Endothelial cell of umbilical vein (primary cell): ENCODE data around the gene LGR6. TPM values are rescaled to one million over a fixed set of nuclear protein-coding genes. Genes with fewer than 3 reads are reported as not detected.

Experiments
- BruUV-seq: library from RNA; stranded (reverse); fragments of 400-500 nt; replicated peaks from 2 replicates; lab custom pipeline; 2021; lab: Mats Ljungman, UMichigan
- CTCF ChIA-PET: fragments of 300-600, 350-600 bp; sonication (Branson Sonifier 250); formaldehyde crosslinking; loops from one replicate; lab custom pipeline; 2021; ENCODE audit warnings: antibody characterized with exemption, inconsistent platforms; lab: Charles Lee
- POLR2A ChIA-PET: fragments of 300-600, 350-600 bp; sonication (Branson Sonifier 250); formaldehyde crosslinking; loops from one replicate; lab custom pipeline; 2021; ENCODE audit warnings: antibody characterized with exemption, inconsistent platforms; lab: Charles Lee
- DNase-seq: peaks from one replicate; pipeline ENCODE4 v3.0.0-alpha.2; 2011; ENCODE audit warnings: low read depth, low spot score
- FAIRE-seq: peaks from 2 replicates; lab custom pipeline; 2011; peaks lifted over from hg19 to GRCh38; lab: Jason Lieb, UNC
- H2AFZ ChIP-seq: 2 replicates; pipeline ENCODE4 v1.6.0; 2012; ENCODE audit warnings: low read depth, low read length, control low read depth, inconsistent platforms
- H3K27ac ChIP-seq: 2 replicates; pipeline ENCODE4 v1.5.1; 2011; ENCODE audit warnings: low read depth, mild to moderate bottlenecking, control low read depth, low read length, moderate library complexity; ENCODE audit not compliant: insufficient read depth
- H3K27me3 ChIP-seq, 2 experiments: 2 replicates each; pipeline versions ENCODE4 v1.6.0 to v1.6.1; 2011; ENCODE audit warnings: low read length in 2 of 2, mixed read lengths in 1 of 2; ENCODE audit not compliant: control insufficient read depth in 2 of 2, insufficient read depth in 2 of 2
- H3K36me3 ChIP-seq, 2 experiments: 2 replicates in 1 of 2; 3 replicates in 1 of 2; pipeline ENCODE4 v1.5.1; 2011; ENCODE audit warnings: low read length in 2 of 2, mild to moderate bottlenecking in 1 of 2, moderate library complexity in 1 of 2; ENCODE audit not compliant: control insufficient read depth in 2 of 2, insufficient read depth in 2 of 2; ENCODE audit errors: extremely low read depth in 1 of 2
- H3K4me1 ChIP-seq: 3 replicates; pipeline ENCODE4 v1.5.1; 2011; ENCODE audit warnings: mild to moderate bottlenecking, low read length; ENCODE audit not compliant: control insufficient read depth, insufficient read depth; ENCODE audit errors: extremely low read depth
- H3K4me2 ChIP-seq: 2 replicates; pipeline ENCODE4 v1.6.1; 2011; ENCODE audit warnings: low read length, control low read depth, mixed read lengths; ENCODE audit not compliant: insufficient read depth
- H3K4me3 ChIP-seq, 3 experiments: fragments of 200-600 bp in 1 of 3; sonication (generic), shearing (Covaris generic) in 1 of 3; replicated peaks in 1 of 3; 2 replicates each; pipeline ENCODE4 v1.5.1; 2011 to 2016; ENCODE audit warnings: control low read depth in 3 of 3, low read length in 3 of 3, mild to moderate bottlenecking in 2 of 3, inconsistent platforms in 1 of 3, low read depth in 1 of 3, moderate library complexity in 1 of 3; ENCODE audit not compliant: insufficient read depth in 1 of 3
- H3K79me2 ChIP-seq: 2 replicates; pipeline ENCODE4 v1.6.0; 2012; ENCODE audit warnings: low read length, inconsistent platforms; ENCODE audit not compliant: control insufficient read depth, insufficient read depth
- H3K9ac ChIP-seq: replicated peaks from 2 replicates; pipeline ENCODE3; 2011; ENCODE audit warnings: low read length, control low read depth; ENCODE audit not compliant: insufficient read depth; ENCODE audit errors: extremely low read depth
- H3K9me1 ChIP-seq: replicated peaks from 3 replicates; pipeline ENCODE4 v1.6.0; 2011; ENCODE audit warnings: mild to moderate bottlenecking, low read length; ENCODE audit not compliant: control insufficient read depth, insufficient read depth; ENCODE audit errors: extremely low read depth
- H3K9me3 ChIP-seq: replicated peaks from 2 replicates; pipeline ENCODE4 v1.5.1; 2012; ENCODE audit warnings: low read length, inconsistent platforms; ENCODE audit not compliant: control insufficient read depth, insufficient read depth
- H4K20me1 ChIP-seq: replicated peaks from 2 replicates; pipeline ENCODE3; 2011; ENCODE audit warnings: mild to moderate bottlenecking, low read length; ENCODE audit not compliant: control insufficient read depth, insufficient read depth; ENCODE audit errors: extremely low read depth
- EZH2 ChIP-seq: IDR thresholded peaks from 2 replicates; pipeline ENCODE4 v1.6.1; 2012; ENCODE audit warnings: borderline replicate concordance, low read depth, mild to moderate bottlenecking, moderate library complexity, low read length, inconsistent platforms; ENCODE audit not compliant: severe bottlenecking
- FOS ChIP-seq: IDR thresholded peaks from 2 replicates; pipeline ENCODE4 v1.6.1; 2011; ENCODE audit warnings: mild to moderate bottlenecking, low read length, moderate library complexity, borderline replicate concordance; ENCODE audit not compliant: insufficient read depth
- GATA2 ChIP-seq: IDR thresholded peaks from 2 replicates; pipeline ENCODE4 v1.7.0; 2011; ENCODE audit warnings: low read depth, mild to moderate bottlenecking, moderate library complexity, mixed read lengths, low read length; ENCODE audit not compliant: insufficient read length, insufficient read depth
- JUN ChIP-seq: IDR thresholded peaks from 2 replicates; pipeline ENCODE4 v1.6.1; 2011; ENCODE audit warnings: borderline replicate concordance, low read depth; ENCODE audit not compliant: insufficient read length, insufficient read depth
- MYC ChIP-seq: IDR thresholded peaks from one replicate; pipeline ENCODE4 v1.6.1; 2011; ENCODE audit warnings: mild to moderate bottlenecking, low read depth, low read length
- POLR2A ChIP-seq: IDR thresholded peaks from 2 replicates; pipeline ENCODE4 v1.6.1; 2012; ENCODE audit warnings: low read depth, mild to moderate bottlenecking, control low read depth, low read length
- POLR2AphosphoS5 ChIP-seq: IDR thresholded peaks from 2 replicates; pipeline ENCODE4 v1.6.1; 2012; ENCODE audit warnings: low read depth, mild to moderate bottlenecking, control low read depth, low read length, moderate library complexity; ENCODE audit not compliant: insufficient read depth
- dilution Hi-C: fragments of 300-500 bp; cut with MboI; formaldehyde crosslinking; loops from one replicate; pipeline ENCODE4 v1.15.0; 2019; ENCODE audit warnings: low sequenced_read_pairs; ENCODE audit not compliant: extremely low pct_ligation_motif_present
- intact Hi-C: fragments of 100-400 bp; cut with micrococcal nuclease; formaldehyde crosslinking; loops from one replicate; pipeline ENCODE4 v1.10.0; 2022
- polyA plus RNA-seq, 4 experiments: library from polyadenylated mRNA; depleted of rRNA in 3 of 4; stranded (reverse) in 3 of 4; unstranded in 1 of 4; fragments of >200 nt; gene quantifications; 2 replicates each; pipeline versions ENCODE4 v1.2.1 to v1.2.3, GENCODE V29; 2011 to 2012; ENCODE audit warnings: missing spikeins in 1 of 4
- total RNA-seq: library from RNA; stranded (reverse); gene quantifications from 2 replicates; pipeline ENCODE4 v1.2.3, GENCODE V29; 2021
- TF ChIP-seq, protein P1 (sequence below), 2 donors: IDR thresholded peaks; 1 replicate in 1 of 2; 2 replicates in 1 of 2; pipeline ENCODE4 v1.5.1; 2011; ENCODE audit warnings: low read length in 2 of 2, mild to moderate bottlenecking in 2 of 2, moderate library complexity in 2 of 2, control low read depth in 1 of 2, inconsistent platforms in 1 of 2, low read depth in 1 of 2; ENCODE audit not compliant: insufficient read depth in 1 of 2; ENCODE audit errors: extremely low read depth in 1 of 2
- TF ChIP-seq, protein P2 (sequence below): IDR thresholded peaks from 2 replicates; pipeline ENCODE4 v1.6.1; 2011; ENCODE audit not compliant: insufficient read depth, insufficient read length

The LGR6 gene
- total and polyA plus RNA-seq, 2 donors (not counting 3 experiments of a cell fraction or from before 2014, with no cell fraction given) = not detected

DNA sequence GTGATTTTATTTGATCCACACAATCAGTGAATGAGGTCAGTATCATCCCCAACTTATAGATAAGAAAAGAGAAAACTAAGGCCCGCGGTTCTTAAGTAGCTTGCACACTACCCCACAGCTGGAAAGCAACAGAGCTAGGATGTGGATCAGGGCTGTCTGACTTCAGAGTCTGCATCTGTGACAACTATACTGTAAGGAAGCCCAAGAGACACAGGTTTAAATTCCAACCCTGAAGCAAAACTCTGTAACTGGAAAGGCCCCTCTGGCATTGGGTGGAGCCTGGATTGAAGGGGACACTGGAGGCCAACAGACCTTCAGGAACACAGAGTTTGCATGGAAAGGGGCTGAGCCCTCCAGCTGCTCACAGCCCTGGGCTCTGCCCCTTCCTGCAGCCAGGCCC, 40.2 kb downstream of the LGR6 start:
- Histone ChIP-seq H4K20me1 (no peaks in the 10 kb centered on the region), H3K4me1 (peaks cover 13% of the 10 kb centered on the region), H3K27me3 (peaks cover 0 to under 1% of the 10 kb centered on the region in 2 experiments), H3K4me2 (no peak overlapping the region), H3K9ac (no peak overlapping the region), H3K9me1 (no peaks in the 10 kb centered on the region), H3K36me3 (no peaks in the 10 kb centered on the region), H3K4me3 (no peak overlapping the region), H3K27ac (no peak overlapping the region), H2AFZ (no peak overlapping the region), H3K79me2 (no peaks in the 10 kb centered on the region), H3K9me3 (no peaks in the 10 kb centered on the region)
- TF ChIP-seq JUN = no peak
- TF ChIP-seq GATA2 = no peak
- TF ChIP-seq POLR2AphosphoS5 = no peak
- TF ChIP-seq, protein P1, sequence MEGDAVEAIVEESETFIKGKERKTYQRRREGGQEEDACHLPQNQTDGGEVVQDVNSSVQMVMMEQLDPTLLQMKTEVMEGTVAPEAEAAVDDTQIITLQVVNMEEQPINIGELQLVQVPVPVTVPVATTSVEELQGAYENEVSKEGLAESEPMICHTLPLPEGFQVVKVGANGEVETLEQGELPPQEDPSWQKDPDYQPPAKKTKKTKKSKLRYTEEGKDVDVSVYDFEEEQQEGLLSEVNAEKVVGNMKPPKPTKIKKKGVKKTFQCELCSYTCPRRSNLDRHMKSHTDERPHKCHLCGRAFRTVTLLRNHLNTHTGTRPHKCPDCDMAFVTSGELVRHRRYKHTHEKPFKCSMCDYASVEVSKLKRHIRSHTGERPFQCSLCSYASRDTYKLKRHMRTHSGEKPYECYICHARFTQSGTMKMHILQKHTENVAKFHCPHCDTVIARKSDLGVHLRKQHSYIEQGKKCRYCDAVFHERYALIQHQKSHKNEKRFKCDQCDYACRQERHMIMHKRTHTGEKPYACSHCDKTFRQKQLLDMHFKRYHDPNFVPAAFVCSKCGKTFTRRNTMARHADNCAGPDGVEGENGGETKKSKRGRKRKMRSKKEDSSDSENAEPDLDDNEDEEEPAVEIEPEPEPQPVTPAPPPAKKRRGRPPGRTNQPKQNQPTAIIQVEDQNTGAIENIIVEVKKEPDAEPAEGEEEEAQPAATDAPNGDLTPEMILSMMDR (IDR thresholded peaks at IDR 0.05; ENCODE audit: extremely low read depth in 1 of 2, insufficient read depth in 1 of 2, low read depth in 1 of 2, low read length in 2 of 2) = no peak
- TF ChIP-seq, protein P2, sequence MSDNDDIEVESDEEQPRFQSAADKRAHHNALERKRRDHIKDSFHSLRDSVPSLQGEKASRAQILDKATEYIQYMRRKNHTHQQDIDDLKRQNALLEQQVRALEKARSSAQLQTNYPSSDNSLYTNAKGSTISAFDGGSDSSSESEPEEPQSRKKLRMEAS = no peak
- TF ChIP-seq POLR2A = no peak
- no peak for TF ChIP-seq EZH2
- TF ChIP-seq MYC = no peak
- TF ChIP-seq FOS = no peak
- DNase-seq (no peak), FAIRE-seq (no peak)
- CTCF ChIA-PET = no interaction called here
- intact Hi-C loops = no loop called here
- dilution Hi-C loops = no loop called here
- BruUV-seq = no TSS peak
- POLR2A ChIA-PET = no interaction called here
